Upper lobe of left lung (tissue), 6 donors: ENCODE measurements around the gene PSME3IP1. TPM values are rescaled to one million over a fixed set of nuclear protein-coding genes. Genes with fewer than 3 reads are reported as not detected.

ENCODE experiments used
- ATAC-seq, 2 donors: fragments of 200-7000 bp; cut with Tn5 transposase; one replicate each; pipeline ENCODE4 v1.9.1; 2022; ENCODE audit warnings: mild to moderate bottlenecking in 2 of 2, moderate library complexity in 2 of 2; ENCODE audit not compliant: low FRiP score in 2 of 2
- DNase-seq, 2 donors: peaks; one replicate each; pipeline ENCODE4 v3.0.0-alpha.2; 2019 to 2020
- H3K27ac ChIP-seq, 4 donors: fragments of 200-600 bp; sonication (generic); one replicate each; pipeline ENCODE4 v1.5.1; 2016 to 2019
- H3K27me3 ChIP-seq, 4 donors: fragments of 200-600 bp; sonication (generic); one replicate each; pipeline ENCODE4 v1.5.1; 2017 to 2019
- H3K36me3 ChIP-seq, 4 donors: fragments of 200-600 bp; sonication (generic); one replicate each; pipeline ENCODE4 v1.5.1; 2016 to 2019
- H3K4me1 ChIP-seq, 4 donors: fragments of 200-600 bp; sonication (generic); one replicate each; pipeline ENCODE4 v1.5.1; 2018 to 2019
- H3K4me3 ChIP-seq, 4 donors: fragments of 200-600 bp; sonication (generic); one replicate each; pipeline ENCODE4 v1.5.1; 2017 to 2019; ENCODE audit warnings: mild to moderate bottlenecking in 2 of 4, moderate library complexity in 1 of 4
- H3K9me3 ChIP-seq, 4 donors: fragments of 200-600 bp; sonication (generic); one replicate each; pipeline ENCODE4 v1.5.1; 2018 to 2019
- EP300 ChIP-seq, 4 donors: sonication (generic); formaldehyde crosslinking; IDR thresholded peaks; one replicate each; pipeline ENCODE4 v1.5.1; 2017; ENCODE audit warnings: antibody characterized with exemption in 4 of 4, control low read depth in 2 of 4
- POLR2A ChIP-seq, 4 donors: fragments of 450-650 bp; IDR thresholded peaks; one replicate each; pipeline ENCODE4 v1.5.1; 2016 to 2017; ENCODE audit warnings: antibody characterized with exemption in 4 of 4, mild to moderate bottlenecking in 2 of 4
- POLR2AphosphoS5 ChIP-seq, 2 donors: sonication (generic); formaldehyde crosslinking; IDR thresholded peaks; one replicate each; pipeline ENCODE4 v1.5.1; 2017; ENCODE audit warnings: antibody characterized with exemption in 2 of 2
- WGBS, 2 donors: methylation state at CpG; one replicate each; pipeline ENCODE4 v1.1.5; 2017 to 2018; 5-methylcytosine and 5-hydroxymethylcytosine counted together
- total RNA-seq, 6 donors: library from RNA; depleted of rRNA in 4 of 6; stranded (reverse); fragments of >200 nt in 4 of 6; gene quantifications; one replicate each; pipeline versions ENCODE4 v1.1.0 to v1.2.1, GENCODE V29; 2016 to 2021
- TF ChIP-seq, protein P1 (sequence below), 6 experiments: fragments of 450-650 bp in 4 of 6; fragments of 200-600 bp in 2 of 6; sonication (generic) in 2 of 6; IDR thresholded peaks; one replicate each; pipeline ENCODE4 v1.5.1; 2016 to 2019; ENCODE audit warnings: antibody characterized with exemption in 6 of 6
- donor health status: DM: no; HTN: no; CAD: no; lungs with moderate emphysema.
- donor health status: DM: no; HTN: yes; CAD: no; lungs with severe emphysema.

PSME3IP1 gene
- total RNA-seq, 6 donors from 2014 or later, result 49.9 to 113 (median 75.2) TPM

DNA sequence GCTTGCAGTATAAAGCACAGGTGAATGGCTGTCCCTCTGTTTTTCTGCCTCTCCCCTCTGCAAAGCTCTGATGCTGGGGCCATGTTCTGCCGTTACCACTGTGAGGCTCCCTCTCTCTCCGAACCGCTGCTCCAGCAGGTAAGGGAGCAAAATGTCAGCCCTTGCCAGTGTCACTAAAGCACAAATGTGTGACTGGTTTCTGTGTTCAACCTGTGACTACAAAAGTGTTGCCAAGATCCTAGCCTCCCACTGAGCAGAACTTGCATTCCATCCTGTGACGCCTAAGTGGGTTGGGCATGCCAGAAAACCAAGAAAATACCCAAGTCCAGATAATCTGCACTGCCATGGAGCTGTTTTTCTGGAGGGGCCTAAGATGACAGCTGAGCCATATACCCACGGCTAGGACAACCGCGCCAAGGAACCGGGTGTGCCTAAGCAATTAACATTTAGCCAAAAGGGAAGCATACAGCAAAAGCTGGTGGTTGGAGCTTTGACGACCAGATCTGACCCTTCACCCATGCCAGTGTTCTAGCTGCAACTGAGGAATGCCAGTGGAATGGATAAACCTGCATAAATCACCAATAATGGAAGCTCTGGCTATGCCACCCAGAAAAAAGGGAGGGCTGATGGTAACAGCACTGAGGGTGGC, 35.0 kb downstream of the PSME3IP1 start:
- no peak for DNase-seq
- WGBS, 2 donors, result 93 to 94% methylated on average over 8 to 9 of the region's 9 CpGs
- H3K27ac ChIP-seq, result peak overlapping the region in 1 of 4 donors; percentile 62

DNA sequence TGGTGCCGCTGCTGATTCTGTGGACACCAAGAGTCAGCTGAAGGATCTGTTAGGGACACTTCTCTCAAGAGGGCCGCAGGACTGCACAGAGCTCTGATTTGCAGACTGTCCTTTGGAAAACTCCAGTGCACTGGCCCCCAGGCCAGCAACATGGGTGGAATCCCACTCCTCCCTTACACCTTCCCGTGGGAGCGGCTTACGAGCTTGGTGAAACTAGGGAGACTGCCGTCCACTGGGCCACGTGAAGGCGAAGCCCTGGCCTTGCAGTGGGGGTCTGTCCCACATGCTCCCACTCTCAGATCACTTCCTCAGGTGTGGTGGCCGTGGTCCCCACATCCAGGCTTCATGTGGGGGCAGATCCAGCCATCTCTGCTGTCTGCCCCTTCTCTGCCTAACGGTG, 36.4 kb downstream of the PSME3IP1 start:
- H3K27ac ChIP-seq, result peak overlapping the region in 3 of 4 donors; percentile 67 to 82 (median 82)
- peaks cover 37 to 68% (median 47%) of the 10 kb centered on the region in 4 donors for H3K4me1 ChIP-seq
- WGBS, 2 donors, result 89 to 94% methylated on average over 6 to 10 of the region's 10 CpGs

More for the DNA sequence above, 35.0 kb downstream of the PSME3IP1 start:
- ATAC-seq, result no peak
- Histone ChIP-seq H3K9me3 (no peaks in the 10 kb centered on the region), H3K4me3 (no peak overlapping the region), H3K36me3 (peaks cover 6 to 52% (median 22%) of the 10 kb centered on the region in 4 donors), H3K4me1 (peaks cover 27 to 61% (median 35%) of the 10 kb centered on the region in 4 donors), H3K27me3 (no peaks in the 10 kb centered on the region)
- TF ChIP-seq EP300 (IDR thresholded peaks at IDR 0.05), result no peak
- TF ChIP-seq POLR2AphosphoS5 (IDR thresholded peaks at IDR 0.05), result no peak
- TF ChIP-seq POLR2A (IDR thresholded peaks at IDR 0.05), result no peak
- TF ChIP-seq, protein P1, sequence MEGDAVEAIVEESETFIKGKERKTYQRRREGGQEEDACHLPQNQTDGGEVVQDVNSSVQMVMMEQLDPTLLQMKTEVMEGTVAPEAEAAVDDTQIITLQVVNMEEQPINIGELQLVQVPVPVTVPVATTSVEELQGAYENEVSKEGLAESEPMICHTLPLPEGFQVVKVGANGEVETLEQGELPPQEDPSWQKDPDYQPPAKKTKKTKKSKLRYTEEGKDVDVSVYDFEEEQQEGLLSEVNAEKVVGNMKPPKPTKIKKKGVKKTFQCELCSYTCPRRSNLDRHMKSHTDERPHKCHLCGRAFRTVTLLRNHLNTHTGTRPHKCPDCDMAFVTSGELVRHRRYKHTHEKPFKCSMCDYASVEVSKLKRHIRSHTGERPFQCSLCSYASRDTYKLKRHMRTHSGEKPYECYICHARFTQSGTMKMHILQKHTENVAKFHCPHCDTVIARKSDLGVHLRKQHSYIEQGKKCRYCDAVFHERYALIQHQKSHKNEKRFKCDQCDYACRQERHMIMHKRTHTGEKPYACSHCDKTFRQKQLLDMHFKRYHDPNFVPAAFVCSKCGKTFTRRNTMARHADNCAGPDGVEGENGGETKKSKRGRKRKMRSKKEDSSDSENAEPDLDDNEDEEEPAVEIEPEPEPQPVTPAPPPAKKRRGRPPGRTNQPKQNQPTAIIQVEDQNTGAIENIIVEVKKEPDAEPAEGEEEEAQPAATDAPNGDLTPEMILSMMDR (IDR thresholded peaks at IDR 0.05), result no peak

DNA sequence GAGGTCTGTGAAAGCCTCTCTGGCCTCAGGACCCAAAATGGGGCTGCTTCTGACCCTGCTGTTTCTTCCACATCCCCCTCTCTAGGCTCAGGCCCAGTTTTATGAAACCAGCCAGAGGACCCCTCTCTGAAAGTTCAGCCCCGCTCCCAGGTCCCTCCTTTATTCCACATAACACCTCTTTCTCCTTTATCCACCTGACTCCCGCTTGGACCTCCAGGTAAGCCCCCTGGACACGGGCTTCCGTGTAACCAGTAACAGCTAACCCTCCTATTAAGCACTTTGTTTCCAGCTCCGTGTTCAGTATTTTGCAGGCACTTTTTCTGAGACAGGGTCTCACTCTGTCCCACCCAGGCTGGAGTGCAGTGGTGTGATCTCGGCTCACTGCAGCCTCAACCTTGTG, 37.4 kb downstream of the PSME3IP1 start:
- ATAC-seq (no peak), DNase-seq (no peak)
- Histone ChIP-seq H3K27ac (peak overlapping the region; percentile 62 to 82 (median 74)), H3K36me3 (peaks cover 0 to 28% (median 10%) of the 10 kb centered on the region in 4 donors), H3K27me3 (no peaks in the 10 kb centered on the region), H3K4me1 (peaks cover 42 to 76% (median 56%) of the 10 kb centered on the region in 4 donors), H3K9me3 (no peaks in the 10 kb centered on the region), H3K4me3 (no peak overlapping the region)
- WGBS, 2 donors, result 92 to 93% methylated on average over 6 of the region's 6 CpGs
- TF ChIP-seq POLR2A (IDR thresholded peaks at IDR 0.05) (no peak), EP300 (IDR thresholded peaks at IDR 0.05) (no peak), POLR2AphosphoS5 (IDR thresholded peaks at IDR 0.05) (no peak)
- TF ChIP-seq, protein P1 (IDR thresholded peaks at IDR 0.05), result no peak

More for the DNA sequence above, 36.4 kb downstream of the PSME3IP1 start:
- H3K4me3 ChIP-seq, result no peak overlapping the region
- TF ChIP-seq EP300 (IDR thresholded peaks at IDR 0.05) (no peak), POLR2A (IDR thresholded peaks at IDR 0.05) (no peak), POLR2AphosphoS5 (IDR thresholded peaks at IDR 0.05) (no peak)
- TF ChIP-seq, protein P1 (IDR thresholded peaks at IDR 0.05), result no peak
- ATAC-seq (no peak), DNase-seq (no peak)
- H3K27me3 ChIP-seq, result no peaks in the 10 kb centered on the region
- no peaks in the 10 kb centered on the region for H3K9me3 ChIP-seq
- H3K36me3 ChIP-seq, result peaks cover 6 to 38% (median 17%) of the 10 kb centered on the region in 4 donors

DNA sequence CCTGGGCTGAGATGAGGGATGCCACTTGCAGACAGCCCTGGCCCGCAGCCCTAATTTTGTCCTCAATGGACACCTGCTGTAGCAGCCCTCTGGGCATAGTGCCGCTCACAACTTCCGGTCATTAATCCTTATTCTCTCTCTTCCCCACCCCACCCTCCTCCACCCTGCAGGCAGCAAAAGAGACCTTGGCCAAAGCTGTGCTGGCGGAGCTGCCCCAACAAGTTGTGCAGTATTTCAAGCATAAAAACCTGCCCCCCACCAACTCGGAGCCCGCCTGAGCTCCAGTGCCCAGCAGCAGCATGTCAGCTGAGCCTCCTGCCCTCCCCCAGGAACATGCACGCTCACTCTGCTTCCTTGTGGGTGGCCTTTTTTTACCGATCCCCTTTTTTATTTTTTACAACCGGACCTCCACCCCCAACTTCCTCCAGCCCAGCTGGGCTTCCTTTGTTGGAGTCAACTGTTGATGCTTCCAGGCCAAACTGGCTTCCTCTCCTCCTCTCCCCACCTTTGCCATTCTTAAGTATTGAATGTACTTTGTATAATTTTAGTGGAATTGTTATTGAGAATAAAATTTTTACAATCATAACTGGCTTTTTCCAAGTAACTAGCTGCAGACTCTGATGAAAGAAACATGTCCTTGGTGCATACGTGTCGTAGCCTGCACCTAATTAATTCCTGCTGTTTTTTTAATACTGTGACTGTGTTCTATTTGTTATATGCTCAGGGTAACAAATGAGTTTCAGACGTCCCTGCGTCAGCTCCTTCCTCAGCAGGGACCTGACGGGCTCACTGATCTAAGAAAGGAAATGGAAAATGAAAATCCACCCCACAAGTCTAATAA, 38.2 kb downstream of the PSME3IP1 start:
- peaks cover 50 to 83% (median 64%) of the 10 kb centered on the region in 4 donors for H3K4me1 ChIP-seq
- peaks cover 0 to 20% (median 2%) of the 10 kb centered on the region in 4 donors for H3K36me3 ChIP-seq
- 30 to 33% methylated on average over 14 of the region's 14 CpGs for WGBS, 2 donors
- peak overlapping the region; percentile 43 to 82 (median 67) for H3K27ac ChIP-seq
- no peaks in the 10 kb centered on the region for H3K9me3 ChIP-seq
- TF ChIP-seq POLR2A (IDR thresholded peaks at IDR 0.05) (no peak), EP300 (IDR thresholded peaks at IDR 0.05) (no peak), POLR2AphosphoS5 (IDR thresholded peaks at IDR 0.05) (no peak)
- TF ChIP-seq, protein P1 (IDR thresholded peaks at IDR 0.05), result no peak
- H3K4me3 ChIP-seq, result no peak overlapping the region
- peak in 1 of 2 donors; percentile 20 for DNase-seq
- H3K27me3 ChIP-seq, result no peaks in the 10 kb centered on the region
- peak in 1 of 2 donors; percentile 2 for ATAC-seq
